AML-193 (cell line): ENCODE measurements around the gene MEGF6.
"Not testable (repeated sequence)": the region's sequence is repeated elsewhere in the genome, so short reads cannot be mapped to it uniquely, and the experiment has no call there.

Experiments
- DNase-seq, 2 experiments: peaks; one replicate each; lab custom pipeline; 2025; lab: John Stamatoyannopoulos, UW

Gene MEGF6

GRCh38 chr1:3629561-3630160 lies 18.4 kb upstream of the MEGF6 start:
- DNase-seq, result no peak

GRCh38 chr1:3628445-3628844 lies 17.1 kb upstream of the MEGF6 start:
- DNase-seq, result no peak

- DNase-seq, result no peak
Measured at GRCh38 chr1:3627515-3628253, 16.4 kb upstream of the MEGF6 start.

- no peak for DNase-seq
Measured at GRCh38 chr1:3626025-3626424, 14.7 kb upstream of the MEGF6 start.

GRCh38 chr1:3625151-3625907 lies 14.0 kb upstream of the MEGF6 start:
- DNase-seq, result no peak

- peak; percentile 90 for DNase-seq
Measured at GRCh38 chr1:3624200-3625136, 13.2 kb upstream of the MEGF6 start, which contains the start of gene TPRG1L. TSS of gene TPRG1L (plus strand) at chr1:3625015. CDS start at chr1:3625073, 58 bp downstream.

GRCh38 chr1:3623441-3624199 lies 12.3 kb upstream of the MEGF6 start:
- no peak for DNase-seq

GRCh38 chr1:3622102-3622501 lies 10.8 kb upstream of the MEGF6 start:
- not testable (repeated sequence) for DNase-seq

- DNase-seq, result not testable (repeated sequence)
Measured at GRCh38 chr1:3621151-3621671, 9.9 kb upstream of the MEGF6 start.

- DNase-seq, result no peak
Measured at GRCh38 chr1:3620708-3621107, 9.4 kb upstream of the MEGF6 start.

- DNase-seq, result peak; percentile 45 to 53
Measured at GRCh38 chr1:3618881-3619671, 7.8 kb upstream of the MEGF6 start.

GRCh38 chr1:3618531-3618880 lies 7.2 kb upstream of the MEGF6 start:
- no peak for DNase-seq

- DNase-seq, result no peak
Measured at GRCh38 chr1:3617806-3618345, 6.6 kb upstream of the MEGF6 start.

- DNase-seq, result no peak
Measured at GRCh38 chr1:3616861-3617260, 5.6 kb upstream of the MEGF6 start.

- no peak for DNase-seq
Measured at GRCh38 chr1:3614755-3615742, 3.7 kb upstream of the MEGF6 start.

- DNase-seq, result no peak
Measured at GRCh38 chr1:3612123-3612522, 815 bp upstream of the MEGF6 start.

- DNase-seq, result peak in 1 of 2 experiments; percentile 40
Measured at GRCh38 chr1:3610527-3611169, 660 bp downstream of the MEGF6 start.
